Activated CD4-positive, alpha-beta T cell treated with anti-CD3 and anti-CD28 coated beads for 36 hours (primary cell): ENCODE measurements around the gene OPTN. TPM values are rescaled to one million over a fixed set of nuclear protein-coding genes. Genes with fewer than 3 reads are reported as not detected.

Source experiments
- ATAC-seq: fragments of 200-7000 bp; cut with Tn5 transposase; one replicate; pipeline ENCODE4 v1.10.0; 2021; ENCODE audit warnings: mild to moderate bottlenecking, moderate library complexity
- CTCF ChIA-PET: fragments of 350-600 bp; sonication (Branson Sonifier 250); formaldehyde crosslinking; loops from one replicate; lab custom pipeline; 2021; ENCODE audit warnings: antibody characterized with exemption; lab: Charles Lee
- POLR2A ChIA-PET: fragments of 350-600 bp; sonication (Branson Sonifier 250); formaldehyde crosslinking; loops from one replicate; lab custom pipeline; 2021; ENCODE audit warnings: antibody characterized with exemption, inconsistent platforms; lab: Charles Lee
- DNase-seq: peaks from one replicate; pipeline ENCODE4 v3.0.0-alpha.2; 2020
- H3K27ac Mint-ChIP-seq: one replicate; pipeline ENCODE4 v1.8.0; 2021; ENCODE audit warnings: mixed read lengths
- H3K27me3 Mint-ChIP-seq: one replicate; pipeline ENCODE4 v1.8.0; 2021; ENCODE audit warnings: mixed read lengths
- H3K36me3 Mint-ChIP-seq: one replicate; pipeline ENCODE4 v1.8.0; 2021; ENCODE audit warnings: low read depth, mixed read lengths
- H3K4me1 Mint-ChIP-seq: one replicate; pipeline ENCODE4 v1.8.0; 2021; ENCODE audit warnings: mixed read lengths
- H3K4me3 Mint-ChIP-seq: one replicate; pipeline ENCODE4 v1.8.0; 2021; ENCODE audit warnings: mild to moderate bottlenecking, moderate library complexity, mixed read lengths
- H3K9me3 Mint-ChIP-seq: one replicate; pipeline ENCODE4 v1.8.0; 2021; ENCODE audit warnings: low read depth, mixed read lengths
- intact Hi-C, 2 experiments: fragments of 100-400 bp; cut with DNase I in 1 of 2; cut with micrococcal nuclease in 1 of 2; formaldehyde crosslinking; loops; one replicate each; pipeline versions ENCODE4 v1.14.2 to v1.15.1; 2022 to 2024; cut with DNase I, micrococcal nuclease
- total RNA-seq, 2 experiments: library from RNA; stranded (reverse); gene quantifications; one replicate each; pipeline ENCODE4 v1.2.3, GENCODE V29; 2021

The OPTN gene
- total RNA-seq, 2 experiments from 2014 or later = 57.4 to 67.8 TPM

GRCh38 chr10:13160934-13161856 lies 61.2 kb downstream of the OPTN start, which contains the start of gene MCM10:
Gene MCM10, plus strand, starts transcription at chr10:13161558. Its CDS starts 2,645 bp downstream, at chr10:13164203.
- H3K27me3 Mint-ChIP-seq = no peaks in the 10 kb centered on the region
- ATAC-seq (peak; percentile 100), DNase-seq (peak; percentile 98)
- H3K36me3 Mint-ChIP-seq = peaks cover 34% of the 10 kb centered on the region
- H3K27ac Mint-ChIP-seq = peak within 1 kb of the TSS; percentile 86
- POLR2A ChIA-PET = interaction anchor here (0.5 to 1.1 kb wide), 4 partner anchors 141 to 232 kb away, joined by 3 to 6 read pairs (median 3); no protein-coding TSS in a partner anchor
- no peaks in the 10 kb centered on the region for H3K9me3 Mint-ChIP-seq
- CTCF ChIA-PET = interaction anchor here (0.6 to 2.2 kb wide), 16 partner anchors 16 to 434 kb away, joined by 3 to 16 read pairs (median 4); partner anchors contain the start of gene PHYH
- intact Hi-C loops = loop anchor here (1.0 to 10.0 kb wide), 14 partner anchors 59 to 1119 kb away; partner anchors contain the start of genes DHTKD1 (in 2 of the 2), OPTN (in 2 of the 2), PRPF18 (in 2 of the 2) and SEPHS1 (in 2 of the 2)
- peak within 1 kb of the TSS; percentile 91 for H3K4me3 Mint-ChIP-seq
- H3K4me1 Mint-ChIP-seq = peaks cover 26% of the 10 kb centered on the region

DNA sequence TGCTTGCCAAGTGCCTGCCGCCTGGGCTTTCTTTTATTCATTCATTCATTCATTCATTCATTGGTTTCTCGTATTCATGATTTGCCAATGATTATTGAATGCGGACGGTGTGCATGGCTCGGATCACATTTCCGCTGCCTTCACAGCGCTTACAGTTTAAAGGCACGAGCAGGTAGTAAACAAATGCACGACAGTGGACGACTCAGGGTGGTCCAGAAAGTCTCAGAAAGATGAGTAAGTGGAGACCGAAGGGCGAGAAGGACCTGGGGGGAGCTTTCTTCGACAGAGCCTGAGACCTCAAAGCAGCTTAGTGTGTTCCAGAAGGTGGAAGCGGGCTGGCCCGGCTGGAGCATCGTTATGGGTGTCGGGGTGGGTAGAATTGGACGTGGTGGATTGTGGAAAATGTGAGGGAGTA lies 61.9 kb downstream of the OPTN start:
- ChIA-PET CTCF (interaction anchor here (0.6 to 2.2 kb wide), 12 partner anchors 15 to 434 kb away, joined by 3 to 16 read pairs (median 4); no protein-coding TSS in a partner anchor), POLR2A (interaction anchor here (0.5 to 0.6 kb wide), 3 partner anchors 141 to 231 kb away, joined by 3 to 6 read pairs (median 3); no protein-coding TSS in a partner anchor)
- H3K27me3 Mint-ChIP-seq = no peaks in the 10 kb centered on the region
- H3K36me3 Mint-ChIP-seq = peaks cover 37% of the 10 kb centered on the region
- DNase-seq (peak; percentile 42), ATAC-seq (peak; percentile 9)
- no peaks in the 10 kb centered on the region for H3K9me3 Mint-ChIP-seq
- H3K27ac Mint-ChIP-seq = peak overlapping the region; percentile 59
- peaks cover 26% of the 10 kb centered on the region for H3K4me1 Mint-ChIP-seq
- H3K4me3 Mint-ChIP-seq = peak overlapping the region; percentile 91
- intact Hi-C loops = loop anchor here (1.0 to 10.0 kb wide), 14 partner anchors 60 to 1120 kb away; partner anchors contain the start of genes DHTKD1 (in 2 of the 2), OPTN (in 2 of the 2), PRPF18 (in 2 of the 2) and SEPHS1 (in 2 of the 2)

DNA sequence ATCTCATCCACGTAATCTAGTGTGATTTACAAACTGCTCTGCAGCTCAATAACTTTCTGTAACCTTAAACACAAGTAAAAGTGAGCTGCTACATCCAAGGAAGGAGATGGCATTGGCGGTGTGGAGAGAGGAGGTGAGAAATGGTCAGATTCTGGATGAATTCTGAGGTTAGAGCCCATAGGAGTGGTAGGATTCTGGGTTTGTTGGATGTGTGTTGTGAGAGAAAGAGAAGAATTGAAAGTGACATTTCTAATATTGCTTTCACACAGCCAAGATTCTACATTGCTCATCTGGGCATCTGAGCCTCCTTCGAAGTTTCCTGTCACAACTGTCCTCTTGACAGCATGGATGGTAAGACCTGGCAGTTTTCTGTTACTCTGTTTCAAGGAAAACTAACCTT lies 63.9 kb downstream of the OPTN start:
- intact Hi-C loops = loop anchor here (5.0 to 10.0 kb wide), 5 partner anchors 62 to 1122 kb away; partner anchors contain the start of genes UPF2 (in 2 of the 2), DHTKD1 (in 1 of the 2) and OPTN (in 1 of the 2)
- H3K27ac Mint-ChIP-seq = no peak overlapping the region
- H3K27me3 Mint-ChIP-seq = no peaks in the 10 kb centered on the region
- CTCF ChIA-PET = interaction anchor here (0.9 to 1.2 kb wide), 3 partner anchors 66 to 371 kb away, joined by 3 to 4 read pairs (median 3); no protein-coding TSS in a partner anchor
- H3K4me3 Mint-ChIP-seq = no peak overlapping the region
- H3K9me3 Mint-ChIP-seq = no peaks in the 10 kb centered on the region
- no peak for DNase-seq
- peaks cover 24% of the 10 kb centered on the region for H3K4me1 Mint-ChIP-seq
- ATAC-seq = no peak
- POLR2A ChIA-PET = no interaction called here
- peaks cover 51% of the 10 kb centered on the region for H3K36me3 Mint-ChIP-seq

DNA sequence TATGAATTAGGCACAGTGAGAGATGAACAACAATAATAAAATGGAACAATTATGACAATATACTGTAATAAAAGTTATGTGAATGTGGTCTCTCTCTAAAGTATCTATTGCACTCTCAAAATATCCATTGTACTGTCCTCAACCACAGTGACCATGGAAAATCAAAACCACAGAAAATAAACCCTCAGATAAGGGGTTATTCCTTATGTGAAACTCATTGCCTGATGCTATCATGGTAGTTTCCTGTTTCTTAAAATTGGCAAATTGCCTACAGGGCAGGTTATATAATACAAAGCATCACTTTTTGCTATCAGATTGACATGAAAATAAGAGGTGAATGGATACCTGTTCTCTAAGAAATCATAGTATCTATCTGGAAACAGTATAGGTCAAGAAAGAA lies 65.2 kb downstream of the OPTN start:
- ATAC-seq (no peak), DNase-seq (no peak)
- peaks cover 60% of the 10 kb centered on the region for H3K36me3 Mint-ChIP-seq
- no peak overlapping the region for H3K27ac Mint-ChIP-seq
- no peaks in the 10 kb centered on the region for H3K9me3 Mint-ChIP-seq
- CTCF ChIA-PET = no interaction called here
- POLR2A ChIA-PET = no interaction called here
- no peaks in the 10 kb centered on the region for H3K27me3 Mint-ChIP-seq
- peaks cover 24% of the 10 kb centered on the region for H3K4me1 Mint-ChIP-seq
- no peak overlapping the region for H3K4me3 Mint-ChIP-seq
- intact Hi-C loops = loop anchor here in 1 of 2 experiments (10.0 kb wide), 1 partner anchor 1120 kb away; the partner anchor contains the start of gene UPF2

DNA sequence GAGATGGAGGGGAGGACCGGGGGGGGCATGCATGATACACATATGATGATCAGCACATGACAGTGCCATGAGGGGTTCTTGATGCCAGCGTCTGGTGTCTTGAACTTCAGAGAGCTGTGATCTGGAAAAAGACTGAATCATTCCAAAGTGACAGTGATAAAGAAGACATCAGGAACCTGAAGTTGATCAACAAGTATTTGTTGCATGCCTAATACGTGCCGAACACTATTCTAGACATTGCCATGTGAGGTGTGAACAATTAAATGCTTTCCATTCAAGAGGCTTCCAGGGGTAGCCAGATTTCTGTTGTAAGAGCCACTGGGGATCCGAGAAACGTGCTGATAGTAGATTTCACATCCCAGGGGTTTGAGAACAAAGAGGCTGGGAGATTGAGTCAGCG lies 67.6 kb downstream of the OPTN start:
- ATAC-seq = no peak
- no peak overlapping the region for H3K27ac Mint-ChIP-seq
- H3K4me3 Mint-ChIP-seq = no peak overlapping the region
- H3K36me3 Mint-ChIP-seq = peaks cover 69% of the 10 kb centered on the region
- peaks cover 11% of the 10 kb centered on the region for H3K4me1 Mint-ChIP-seq
- CTCF ChIA-PET = interaction anchor here (0.6 to 1.3 kb wide), 2 partner anchors 50 to 136 kb away, joined by 3 to 5 read pairs; no protein-coding TSS in a partner anchor
- no peak for DNase-seq
- no peaks in the 10 kb centered on the region for H3K9me3 Mint-ChIP-seq
- H3K27me3 Mint-ChIP-seq = no peaks in the 10 kb centered on the region
- intact Hi-C loops = loop anchor here in 1 of 2 experiments (10.0 kb wide), 1 partner anchor 1123 kb away; the partner anchor contains the start of gene UPF2
- POLR2A ChIA-PET = no interaction called here

DNA sequence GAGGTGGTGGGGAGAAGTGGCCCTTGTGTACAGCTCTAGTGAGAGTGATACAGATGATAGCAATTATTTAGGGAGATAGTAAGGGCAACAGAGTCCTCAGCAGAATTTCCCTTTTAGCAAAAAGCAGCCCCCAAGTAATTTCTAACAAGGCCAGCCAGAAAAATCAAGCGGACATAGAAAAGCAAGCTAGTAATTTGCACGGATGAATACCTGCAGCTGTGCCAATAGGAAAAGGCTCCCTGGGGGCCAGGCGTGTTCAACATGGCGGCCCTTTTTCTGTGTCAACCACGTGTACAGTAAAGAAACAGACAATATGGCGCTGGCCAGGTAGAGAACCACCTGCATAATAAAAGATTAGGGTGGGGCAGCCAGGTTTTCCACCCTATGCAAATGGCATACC lies 68.8 kb downstream of the OPTN start:
- Mint-ChIP-seq H3K9me3 (no peaks in the 10 kb centered on the region), H3K4me3 (no peak overlapping the region), H3K4me1 (peaks cover 7% of the 10 kb centered on the region), H3K36me3 (peaks cover 75% of the 10 kb centered on the region), H3K27me3 (no peaks in the 10 kb centered on the region), H3K27ac (no peak overlapping the region)
- ATAC-seq (no peak), DNase-seq (no peak)
- ChIA-PET CTCF (interaction anchor here (1.2 kb wide), 1 partner anchor 25 kb away, joined by 3 read pairs; no protein-coding TSS in a partner anchor), POLR2A (no interaction called here)
- intact Hi-C loops = loop anchor here in 1 of 2 experiments (10.0 kb wide), 1 partner anchor 1124 kb away; the partner anchor contains the start of gene UPF2

GRCh38 chr10:13173616-13174015 lies 73.7 kb downstream of the OPTN start:
- H3K4me3 Mint-ChIP-seq = no peak overlapping the region
- intact Hi-C loops = no loop called here
- DNase-seq (no peak), ATAC-seq (no peak)
- no peaks in the 10 kb centered on the region for H3K4me1 Mint-ChIP-seq
- peaks cover 77% of the 10 kb centered on the region for H3K36me3 Mint-ChIP-seq
- no peaks in the 10 kb centered on the region for H3K9me3 Mint-ChIP-seq
- H3K27me3 Mint-ChIP-seq = no peaks in the 10 kb centered on the region
- ChIA-PET POLR2A (no interaction called here), CTCF (no interaction called here)
- H3K27ac Mint-ChIP-seq = no peak overlapping the region

DNA sequence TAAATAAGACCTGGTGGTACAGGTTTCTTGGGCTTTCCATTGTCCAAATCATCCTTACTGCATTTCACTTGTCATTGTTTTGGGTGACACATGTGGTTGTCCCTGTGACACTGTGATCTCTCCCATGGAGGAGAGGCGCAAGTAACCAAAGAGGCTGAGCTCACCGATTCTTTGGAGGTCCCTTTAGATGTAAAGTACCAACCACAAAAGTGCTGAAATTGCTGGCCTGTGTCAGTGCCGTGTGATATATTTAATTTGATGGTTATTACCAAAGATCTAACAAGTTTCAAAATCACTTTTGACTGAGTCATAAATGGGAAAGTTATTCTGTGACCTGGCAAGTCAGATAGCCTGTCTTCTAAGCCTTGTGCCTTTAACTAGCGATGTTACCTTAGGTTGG lies 80.8 kb downstream of the OPTN start:
- intact Hi-C loops = no loop called here
- peak; percentile 33 for DNase-seq
- Mint-ChIP-seq H3K4me1 (peaks cover 5% of the 10 kb centered on the region), H3K9me3 (no peaks in the 10 kb centered on the region), H3K27me3 (no peaks in the 10 kb centered on the region), H3K36me3 (peaks cover 86% of the 10 kb centered on the region), H3K4me3 (no peak overlapping the region), H3K27ac (no peak overlapping the region)
- peak; percentile 93 for ATAC-seq
- CTCF ChIA-PET = interaction anchor here (0.7 to 1.0 kb wide), 2 partner anchors 17 to 130 kb away, joined by 3 to 4 read pairs; no protein-coding TSS in a partner anchor
- POLR2A ChIA-PET = no interaction called here

GRCh38 chr10:13182424-13182823 lies 82.5 kb downstream of the OPTN start:
- CTCF ChIA-PET = no interaction called here
- intact Hi-C loops = no loop called here

DNA sequence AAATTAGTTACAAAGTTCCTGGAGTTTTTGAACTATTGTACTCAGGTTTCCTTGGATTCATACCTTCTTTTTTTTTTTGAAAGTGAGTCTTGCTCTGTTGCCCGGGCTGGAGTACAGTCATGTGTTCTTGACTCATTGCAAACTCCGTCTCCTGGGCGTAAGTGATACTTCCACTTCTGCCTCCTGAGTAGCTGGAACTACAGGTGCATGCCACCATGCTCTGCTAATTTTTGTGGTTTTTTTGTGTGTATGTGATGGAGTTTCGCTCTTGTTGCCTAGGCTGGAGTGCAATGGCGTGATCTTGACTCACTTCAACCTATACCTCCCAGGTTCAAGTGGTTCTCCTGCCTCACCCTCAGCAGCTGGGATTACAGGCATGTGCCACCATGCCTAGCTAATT lies 83.7 kb downstream of the OPTN start:
- no peak for ATAC-seq
- POLR2A ChIA-PET = no interaction called here
- H3K4me1 Mint-ChIP-seq = peaks cover 5% of the 10 kb centered on the region

More at GRCh38 chr10:13182424-13182823, 82.5 kb downstream of the OPTN start:
- Mint-ChIP-seq H3K4me1 (peaks cover 5% of the 10 kb centered on the region), H3K27ac (no peak overlapping the region), H3K27me3 (no peaks in the 10 kb centered on the region), H3K9me3 (no peaks in the 10 kb centered on the region), H3K36me3 (peaks cover 87% of the 10 kb centered on the region), H3K4me3 (no peak overlapping the region)
- POLR2A ChIA-PET = interaction anchor here (0.6 to 0.7 kb wide), 2 partner anchors 30 to 75 kb away, joined by 4 to 6 read pairs; no protein-coding TSS in a partner anchor
- DNase-seq = no peak
- ATAC-seq = no peak

More for the DNA sequence above, 83.7 kb downstream of the OPTN start:
- H3K9me3 Mint-ChIP-seq = no peaks in the 10 kb centered on the region
- CTCF ChIA-PET = interaction anchor here (0.7 kb wide), 1 partner anchor 158 kb away, joined by 4 read pairs; no protein-coding TSS in a partner anchor
- intact Hi-C loops = no loop called here
- no peak for DNase-seq
- peaks cover 80% of the 10 kb centered on the region for H3K36me3 Mint-ChIP-seq
- no peak overlapping the region for H3K27ac Mint-ChIP-seq
- no peaks in the 10 kb centered on the region for H3K27me3 Mint-ChIP-seq
- H3K4me3 Mint-ChIP-seq = no peak overlapping the region
